C4-2B (cell line): Measurements from ENCODE around the gene SH3RF3.

Experiments
- CTCF ChIP-seq: fragments of 450-650 bp; conservative IDR thresholded peaks from 2 replicates; pipeline ENCODE4 v1.5.1; 2017; ENCODE audit warnings: mild to moderate bottlenecking
- ZFX ChIP-seq: fragments of 450-650 bp; IDR thresholded peaks from 2 replicates; pipeline ENCODE4 v1.6.1; 2017

- TF ChIP-seq CTCF (no peak), ZFX (no peak)
Observed at GRCh38 chr2:109118321-109118720, 10.7 kb upstream of the SH3RF3 start.
